ENCODE measurements around the gene SH3RF3.
A peak's percentile ranks its signal among the peaks of the same experiment; 100 is the strongest.

Gene SH3RF3

DNA sequence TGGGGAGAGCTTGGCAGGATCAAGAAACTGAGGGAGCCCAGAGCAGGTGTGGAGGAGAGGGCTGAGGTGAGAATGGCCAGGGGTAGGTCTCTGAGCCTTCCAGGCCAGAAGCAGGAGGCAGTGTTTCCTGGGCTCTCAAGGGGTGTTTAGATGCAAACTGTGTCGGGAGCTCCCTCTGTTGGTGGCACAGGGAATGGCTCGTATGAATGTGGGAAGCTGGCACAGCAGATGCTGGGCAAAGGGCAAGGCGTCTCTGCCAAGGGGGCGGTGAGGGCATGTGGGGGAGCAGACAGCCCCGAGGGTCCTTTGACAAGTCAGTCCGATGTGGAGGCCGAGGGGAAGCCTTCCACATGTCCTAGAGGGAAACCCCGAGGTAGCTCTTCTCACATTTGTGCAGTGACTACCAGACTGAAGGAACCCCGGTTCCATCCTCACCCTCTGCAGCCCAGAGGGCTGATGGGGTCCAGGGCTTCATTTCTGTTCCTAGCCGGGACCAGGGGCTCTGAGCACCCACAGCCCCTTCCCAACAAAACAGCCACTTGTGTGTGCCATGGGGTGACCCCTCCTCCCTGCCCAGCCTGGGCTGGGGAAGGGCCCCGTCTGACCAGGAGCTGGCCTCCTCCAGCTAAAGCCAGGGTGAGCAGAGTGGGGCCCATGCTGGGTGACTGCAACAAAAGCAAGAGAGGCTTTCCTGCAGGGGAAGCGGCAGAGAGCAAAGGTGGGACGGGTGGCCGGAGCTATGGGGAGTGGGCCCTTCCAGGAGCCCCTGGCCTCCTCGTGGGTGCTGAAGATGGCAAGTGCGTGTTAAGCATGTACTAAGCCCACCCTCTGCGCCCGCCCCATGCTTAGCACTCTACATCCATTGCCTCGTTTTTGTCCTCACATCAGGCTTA lies 381.4 kb downstream of the SH3RF3 start:
- peak; percentile 75 for DNase-seq

DNA sequence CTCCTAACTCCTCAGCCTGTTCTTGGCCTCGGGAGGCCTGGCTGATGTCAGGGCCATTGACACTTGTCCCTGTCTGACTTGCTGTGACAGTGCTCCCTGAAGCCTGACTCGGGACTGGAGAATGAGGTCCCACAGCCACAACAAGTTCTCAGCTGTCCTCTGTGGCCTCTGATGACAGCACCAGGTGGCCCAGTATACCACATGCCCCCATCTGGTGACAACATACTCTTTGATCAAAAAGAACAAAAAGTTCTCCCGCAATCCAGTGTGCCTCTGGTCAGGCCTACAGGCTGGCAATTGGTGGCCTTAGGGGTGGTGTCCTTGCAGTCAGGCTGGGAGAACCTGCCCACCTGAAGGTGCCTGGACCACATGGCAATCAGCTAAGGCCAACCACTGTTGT lies 382.2 kb downstream of the SH3RF3 start:
- DNase-seq, result no peak

DNA sequence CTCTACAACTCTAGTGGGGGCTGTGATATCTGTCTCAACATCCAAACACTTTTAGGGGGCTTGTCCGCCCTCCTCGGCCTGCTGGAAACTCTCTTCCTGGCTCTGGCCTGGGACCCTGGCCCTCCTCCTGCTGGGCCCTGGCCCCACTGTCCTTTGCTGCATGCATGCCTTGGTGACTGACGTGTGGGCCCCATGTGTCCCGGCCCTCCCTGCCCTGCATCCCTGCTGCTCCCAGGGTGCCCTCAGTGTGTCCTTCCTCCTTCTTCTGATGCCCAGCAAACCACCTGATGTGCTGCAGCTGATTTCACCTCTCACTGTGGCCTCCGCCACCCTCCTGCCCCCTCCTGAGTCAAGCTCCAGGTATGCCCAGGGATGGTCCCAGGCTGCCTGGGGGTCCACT lies 383.1 kb downstream of the SH3RF3 start:
- no peak for DNase-seq

DNA sequence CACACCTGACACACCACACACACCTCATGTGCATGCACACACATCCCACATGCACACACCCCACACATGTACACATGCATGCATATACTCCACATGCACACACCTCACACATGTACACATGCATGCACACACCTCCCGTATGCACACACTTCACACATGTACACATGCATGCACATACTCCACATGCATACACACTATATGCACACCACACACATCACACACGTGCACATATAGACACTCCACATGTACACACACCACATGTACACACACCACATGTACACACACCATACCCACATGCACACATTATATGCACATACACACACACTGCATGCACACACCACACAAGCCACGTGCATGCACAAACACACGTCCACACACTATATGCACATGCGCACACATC lies 384.2 kb downstream of the SH3RF3 start:
- DNase-seq, result no peak

DNA sequence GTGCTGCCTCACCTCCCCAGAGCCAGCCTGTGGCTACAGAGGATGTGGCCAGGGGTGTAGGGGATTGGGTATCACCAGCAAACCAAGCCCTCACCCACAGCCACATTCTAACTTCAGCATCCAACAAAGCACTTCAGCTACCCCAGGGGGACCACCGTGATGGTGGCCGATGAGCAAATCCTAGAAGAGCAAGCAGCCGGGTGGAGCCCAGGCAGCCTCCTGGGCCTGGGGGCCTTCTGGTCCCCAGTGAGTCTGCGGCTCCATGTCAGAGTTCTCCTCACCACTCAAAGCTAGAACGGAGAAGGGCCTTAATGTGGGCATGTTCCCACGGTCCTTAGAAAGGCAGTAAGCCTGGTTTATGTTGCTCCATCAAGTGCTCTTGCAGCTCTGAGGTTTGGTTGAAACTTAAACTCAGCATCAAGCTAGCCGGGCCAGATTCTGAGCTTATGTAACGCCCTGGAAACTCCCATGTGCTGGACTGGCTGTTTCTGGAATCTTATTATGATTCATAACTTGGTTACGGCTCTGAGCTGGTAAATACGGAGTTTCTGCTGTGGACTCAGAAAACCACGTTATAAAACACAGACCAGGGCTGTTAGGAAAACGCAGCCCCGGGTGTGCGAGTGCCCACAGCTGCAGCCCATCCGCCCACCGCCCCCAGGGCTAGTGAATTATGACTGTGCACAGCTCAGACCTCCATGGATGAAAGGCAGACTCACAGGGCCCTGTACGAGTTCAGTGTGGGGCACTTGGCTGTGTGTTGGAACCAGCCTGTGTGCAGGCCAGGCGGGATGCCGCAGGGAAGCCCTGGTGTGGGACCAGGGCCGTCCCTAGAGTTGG lies 385.0 kb downstream of the SH3RF3 start:
- peak; percentile 86 for DNase-seq

DNA sequence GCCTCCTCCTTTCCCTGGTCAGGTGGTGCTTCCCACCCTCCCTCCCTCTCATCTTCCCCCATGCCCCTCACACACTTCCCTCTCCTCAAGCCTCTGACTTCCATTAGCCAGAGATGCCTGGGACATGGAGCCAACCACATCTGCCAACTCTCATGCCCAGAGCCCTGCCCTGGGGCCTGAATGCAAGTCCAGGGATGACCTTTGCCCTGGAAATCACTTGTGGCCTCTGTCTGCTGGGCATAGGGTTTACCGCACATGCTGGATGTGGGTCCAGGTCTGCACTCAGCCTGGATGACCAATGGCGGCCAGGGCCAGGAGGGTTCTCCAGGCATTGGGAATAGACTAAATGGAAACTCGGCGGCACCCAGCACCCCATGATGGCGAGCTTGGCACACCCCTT lies 385.9 kb downstream of the SH3RF3 start:
- no peak for DNase-seq

DNA sequence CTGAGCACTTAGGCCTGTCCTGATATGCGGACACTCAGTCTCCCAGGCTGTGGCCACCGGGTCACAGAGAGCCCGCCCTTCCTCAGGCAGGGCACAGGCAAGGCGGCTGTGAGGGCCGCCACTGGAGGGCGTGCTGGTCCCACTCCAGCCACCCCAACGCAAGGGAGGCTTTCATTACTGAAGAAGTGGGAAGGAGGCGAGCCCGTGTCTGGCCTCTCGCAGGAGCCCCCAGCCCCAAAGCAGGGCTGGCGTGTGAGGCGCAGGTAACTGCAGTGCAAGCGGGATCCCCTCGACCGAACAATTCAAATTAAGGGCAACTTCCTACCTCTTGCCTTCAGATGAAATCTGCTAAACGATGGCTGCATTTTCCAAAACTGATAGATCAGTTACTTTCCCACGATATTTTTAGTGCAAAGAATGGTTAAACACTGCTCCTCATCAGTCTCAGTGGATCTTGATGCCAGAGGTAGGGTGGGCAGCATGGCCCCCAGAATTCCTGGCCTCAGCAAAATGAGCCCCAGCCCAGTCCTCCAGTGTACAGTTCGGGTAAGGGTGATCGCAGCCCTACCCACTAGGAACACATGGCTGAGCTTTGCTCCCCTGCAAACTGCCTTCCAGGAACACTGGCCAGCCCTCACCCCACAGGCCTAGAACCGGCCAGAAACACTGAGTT lies 387.6 kb downstream of the SH3RF3 start:
- DNase-seq, result peak; percentile 36

DNA sequence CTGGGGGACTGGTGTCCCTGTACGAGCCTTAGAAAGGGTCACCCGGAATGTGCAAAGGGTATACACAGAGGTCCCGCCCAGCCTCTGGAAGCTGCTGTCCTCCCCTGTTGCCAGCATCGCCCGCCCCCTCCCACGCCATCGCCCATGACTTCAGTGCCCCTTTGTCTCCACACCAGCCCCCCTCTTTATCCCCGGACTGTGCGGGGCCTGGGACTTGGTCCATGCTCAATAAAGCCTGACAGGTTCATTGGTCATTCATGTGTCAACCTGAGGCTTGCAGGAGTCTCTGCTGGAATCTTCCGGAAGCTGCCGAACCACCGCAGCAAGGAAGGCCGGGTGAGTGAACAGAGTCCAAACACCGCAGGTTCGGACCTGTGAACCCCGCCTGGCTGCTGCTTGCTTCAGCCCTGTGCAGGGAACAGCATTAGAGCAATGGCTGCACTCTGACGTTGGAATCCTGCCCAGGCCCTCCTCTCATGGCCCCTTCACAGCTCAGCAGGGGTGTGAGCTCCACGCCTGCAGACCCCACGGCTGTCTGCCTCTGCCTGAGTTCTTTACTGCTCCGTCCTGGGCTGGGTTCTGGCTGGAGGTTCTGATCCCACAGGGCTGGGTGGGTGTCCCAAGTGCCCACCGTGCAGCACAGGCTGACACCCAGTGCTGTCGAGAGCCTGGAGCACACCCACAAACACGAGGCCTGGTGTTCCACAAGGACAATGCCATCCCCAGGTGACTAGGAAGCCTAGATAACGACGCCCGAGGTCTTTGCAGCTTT lies 388.3 kb downstream of the SH3RF3 start:
- DNase-seq, result no peak

DNA sequence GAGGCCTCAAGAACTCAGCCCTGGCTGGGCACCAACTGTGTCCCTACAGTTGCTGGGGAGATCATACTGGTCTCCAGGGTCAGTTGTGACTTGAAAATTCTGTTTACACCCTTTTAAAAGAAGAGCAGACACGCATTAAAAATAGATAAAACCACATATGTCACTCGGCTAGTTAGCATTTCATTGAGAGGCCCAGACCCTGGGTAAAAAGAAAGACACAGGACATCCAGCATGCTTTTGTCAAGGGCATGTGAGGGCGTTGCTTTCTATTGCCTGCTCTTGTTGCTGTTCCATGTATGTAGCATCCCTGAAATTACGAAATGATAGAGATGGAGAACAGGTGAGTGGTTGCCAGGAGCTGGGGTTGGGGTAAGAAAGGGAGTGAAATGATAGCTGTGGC lies 390.5 kb downstream of the SH3RF3 start:
- DNase-seq, result no peak

DNA sequence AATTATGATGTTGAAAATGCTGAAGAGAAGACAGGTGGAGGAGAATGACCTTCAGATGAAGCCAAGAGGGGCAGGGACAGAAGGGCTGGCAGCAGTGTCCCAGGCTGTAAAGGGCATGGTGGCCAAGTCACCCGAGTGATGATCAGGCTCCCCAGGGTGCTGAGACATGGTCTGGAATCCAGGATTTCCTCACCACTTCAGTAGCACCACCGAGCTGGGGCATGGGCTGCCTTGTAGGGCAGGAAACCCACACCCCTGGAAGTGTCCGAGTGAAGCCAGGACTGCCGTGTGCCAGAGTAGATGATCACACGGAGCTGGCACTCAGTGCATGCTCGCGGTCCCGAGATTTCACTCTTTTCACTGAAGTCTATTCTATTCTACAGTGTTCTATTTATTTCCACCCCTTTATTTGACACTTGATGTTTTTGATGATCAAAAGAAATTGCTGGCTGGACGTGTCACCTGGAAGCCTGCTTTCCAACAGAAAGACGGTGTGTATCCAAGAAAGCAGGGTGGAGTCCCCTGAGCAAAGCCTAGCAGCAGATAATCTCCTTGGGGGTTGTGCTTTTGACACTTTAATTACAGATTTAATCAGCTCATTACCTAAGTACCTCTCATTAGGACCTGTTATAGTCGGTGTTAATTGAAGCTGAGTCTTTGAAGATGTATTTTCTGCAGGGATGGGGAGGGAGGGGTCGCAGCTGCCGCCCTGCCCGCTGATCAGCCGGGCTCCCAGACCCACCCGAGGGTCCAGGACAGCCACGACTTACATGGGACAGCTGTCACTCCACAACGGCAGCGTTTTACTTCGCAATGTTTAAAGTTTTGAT lies 392.4 kb downstream of the SH3RF3 start:
- DNase-seq, result no peak

DNA sequence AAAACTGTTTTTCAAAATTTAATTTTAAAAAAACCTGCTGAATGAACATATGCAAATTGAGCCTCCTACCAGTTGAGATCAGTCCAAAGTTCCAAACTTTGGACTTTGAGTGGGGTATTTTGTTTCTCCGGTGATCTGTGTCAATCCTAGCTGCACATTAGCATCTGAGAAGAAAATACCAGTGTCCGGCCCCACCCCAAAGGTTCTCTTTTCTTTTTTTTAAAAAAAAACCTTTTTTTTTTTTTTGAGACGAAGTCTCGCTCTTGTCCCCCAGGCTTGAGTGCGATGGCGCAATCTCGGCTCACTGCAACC lies 393.0 kb downstream of the SH3RF3 start:
- DNase-seq, result no peak

DNA sequence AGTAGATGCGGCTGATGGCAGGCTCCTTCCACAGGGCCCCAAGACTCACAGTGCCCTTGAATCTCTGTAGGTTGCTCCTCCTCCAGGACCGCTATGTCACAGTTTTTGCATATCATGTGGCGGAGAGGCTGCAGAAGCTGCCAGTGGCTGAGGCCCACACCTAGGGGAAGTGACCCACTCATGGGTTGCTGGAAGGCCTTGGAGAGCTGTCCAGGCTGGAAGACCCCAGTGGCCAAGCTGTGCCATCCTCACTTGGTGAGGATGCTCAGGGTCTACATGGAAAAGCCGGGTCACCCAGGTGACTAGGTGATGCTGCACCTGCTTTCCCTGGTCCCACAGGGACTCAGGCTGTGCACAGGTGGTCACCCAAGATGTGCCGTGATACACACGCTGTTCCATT lies 394.1 kb downstream of the SH3RF3 start:
- no peak for DNase-seq

DNA sequence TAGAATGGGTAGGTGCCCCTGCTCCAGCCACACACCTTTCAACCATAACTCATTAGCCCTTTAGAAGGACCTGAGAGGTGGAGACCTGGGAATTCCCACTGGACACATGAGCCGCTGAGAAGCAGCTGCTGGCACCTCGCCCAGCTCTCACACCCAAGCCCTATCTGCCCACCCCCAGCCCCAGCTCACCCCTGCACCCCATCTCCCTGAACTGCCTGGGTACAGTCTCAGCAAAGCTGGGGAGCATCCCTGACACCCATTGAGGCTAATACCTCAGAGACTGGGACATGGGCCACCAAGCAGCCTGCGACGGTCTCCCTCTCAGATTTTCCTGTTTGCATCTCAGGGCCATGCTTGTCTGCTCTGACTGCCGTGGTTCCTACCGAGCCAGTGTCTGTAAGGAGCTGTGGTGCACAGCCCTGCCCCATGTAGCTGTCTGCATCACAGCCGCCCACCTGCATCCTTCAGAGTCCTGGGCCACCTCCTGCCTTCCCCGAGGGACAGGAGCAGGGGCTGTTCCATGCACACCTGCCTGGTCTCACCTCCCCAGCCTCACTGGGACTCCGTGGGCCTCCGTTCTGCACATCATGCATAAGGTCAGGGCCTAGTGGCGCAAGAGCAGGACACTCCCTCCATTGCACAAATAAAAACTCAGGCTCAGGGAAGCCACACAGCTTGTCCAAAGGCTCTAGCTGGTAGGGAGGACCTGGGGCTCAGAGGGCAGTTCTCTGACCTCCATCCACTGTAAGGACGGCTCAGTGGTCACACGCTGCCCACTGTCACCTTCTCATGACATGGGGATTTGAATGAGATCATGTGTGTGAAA lies 394.7 kb downstream of the SH3RF3 start:
- no peak for DNase-seq

DNA sequence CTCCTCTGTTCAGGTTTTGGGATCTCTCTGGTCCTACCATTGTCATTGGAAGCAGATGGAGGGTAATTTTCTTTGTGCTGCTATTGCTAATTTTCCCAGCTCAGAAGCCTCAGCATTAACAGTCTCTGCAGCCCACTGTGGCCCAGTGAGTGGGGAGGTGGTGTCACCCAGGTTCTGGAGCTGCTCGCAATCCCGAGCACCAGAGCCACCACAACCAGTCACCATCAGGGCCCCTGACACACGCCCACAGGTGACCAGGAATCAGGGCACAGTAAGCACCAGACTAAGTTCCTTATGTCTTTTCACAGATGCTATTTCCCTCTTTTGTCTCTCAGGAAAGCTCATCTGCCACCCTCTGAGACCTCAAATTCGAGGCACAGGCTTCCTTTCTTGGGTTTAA lies 396.8 kb downstream of the SH3RF3 start:
- DNase-seq, result no peak

DNA sequence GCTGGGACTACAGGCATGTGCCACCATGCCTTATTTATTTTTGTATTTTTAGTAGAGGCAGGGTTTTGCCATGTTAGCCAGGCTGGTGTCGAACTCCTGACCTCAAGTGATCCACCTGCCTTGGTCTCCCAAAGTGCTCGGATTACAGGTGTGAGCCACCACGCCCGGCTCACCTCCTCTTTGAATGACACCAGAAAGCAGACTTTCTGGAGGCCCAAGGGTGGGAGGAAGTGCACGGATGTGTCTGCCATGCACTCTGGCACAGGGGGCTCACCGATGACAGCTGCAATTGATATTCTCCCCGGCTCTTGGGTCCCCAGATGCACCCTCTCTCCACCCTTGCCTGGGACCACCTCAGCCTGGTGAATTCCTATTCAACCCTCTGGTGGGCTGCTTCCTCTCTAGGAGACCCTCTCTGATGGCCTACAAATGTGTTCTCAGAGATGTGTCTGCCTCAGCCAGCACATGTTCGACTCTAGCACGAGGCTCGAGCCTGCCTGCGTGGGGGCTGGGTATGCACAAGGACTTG lies 397.5 kb downstream of the SH3RF3 start:
- DNase-seq, result no peak

DNA sequence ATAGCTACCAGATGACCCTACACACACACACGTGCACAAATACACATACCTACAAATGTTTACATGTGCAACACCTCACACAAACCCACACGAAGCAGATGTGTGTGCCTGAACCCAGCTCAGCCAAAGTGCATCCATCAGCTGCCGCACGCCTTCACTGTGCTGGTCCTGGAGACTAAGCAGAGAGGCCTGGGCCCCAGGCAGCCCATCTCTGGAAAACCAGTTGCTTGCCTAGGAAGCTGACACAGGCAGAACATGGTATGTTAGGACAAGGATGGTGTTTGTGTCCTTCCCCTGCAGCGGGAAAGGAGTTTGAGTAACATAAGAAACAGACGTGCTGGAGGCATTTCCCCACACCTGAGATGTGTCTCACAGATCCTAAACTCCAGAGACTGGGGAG lies 398.1 kb downstream of the SH3RF3 start:
- no peak for DNase-seq

DNA sequence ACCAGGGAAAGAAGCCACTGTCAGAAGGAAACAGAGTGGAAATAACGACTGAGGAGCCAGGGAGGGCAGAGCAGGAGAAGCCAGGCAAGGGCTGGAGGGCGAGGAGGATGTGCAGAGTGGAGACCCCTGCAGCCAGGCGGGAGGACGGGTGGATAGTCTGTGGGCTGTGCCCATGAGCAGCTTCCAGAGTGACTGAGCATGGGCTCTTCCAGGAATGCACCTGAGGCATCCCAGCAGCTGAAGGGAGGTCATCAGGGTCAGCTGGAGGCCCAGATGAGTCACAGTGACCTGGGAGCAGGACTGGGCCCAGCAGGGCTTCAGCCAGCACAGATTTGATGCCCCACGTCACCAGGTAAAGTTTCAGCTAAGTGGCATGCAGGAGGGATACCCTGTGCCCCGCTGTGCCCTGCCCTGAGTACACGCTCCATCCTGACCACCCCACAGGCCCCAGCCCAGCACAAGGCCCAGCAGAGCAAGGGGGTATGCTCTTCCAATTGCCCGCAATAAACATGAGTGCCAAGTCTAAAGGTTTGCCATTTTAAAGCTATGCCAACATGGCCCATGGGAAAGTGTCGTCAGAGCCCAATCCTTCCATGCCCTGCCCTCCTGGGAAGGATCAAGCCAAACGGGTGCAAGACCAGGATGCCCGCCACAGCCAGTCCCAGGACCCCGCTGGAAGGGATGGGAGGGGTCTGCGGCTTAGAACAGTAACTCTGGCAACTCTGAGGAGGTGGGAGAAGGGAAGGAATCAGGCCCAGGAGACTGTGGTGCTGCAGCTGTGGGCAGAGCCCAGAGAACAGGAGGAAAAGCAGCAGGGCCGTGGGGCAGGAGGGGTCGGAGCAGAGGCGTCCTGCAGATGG lies 399.1 kb downstream of the SH3RF3 start:
- DNase-seq, result no peak

DNA sequence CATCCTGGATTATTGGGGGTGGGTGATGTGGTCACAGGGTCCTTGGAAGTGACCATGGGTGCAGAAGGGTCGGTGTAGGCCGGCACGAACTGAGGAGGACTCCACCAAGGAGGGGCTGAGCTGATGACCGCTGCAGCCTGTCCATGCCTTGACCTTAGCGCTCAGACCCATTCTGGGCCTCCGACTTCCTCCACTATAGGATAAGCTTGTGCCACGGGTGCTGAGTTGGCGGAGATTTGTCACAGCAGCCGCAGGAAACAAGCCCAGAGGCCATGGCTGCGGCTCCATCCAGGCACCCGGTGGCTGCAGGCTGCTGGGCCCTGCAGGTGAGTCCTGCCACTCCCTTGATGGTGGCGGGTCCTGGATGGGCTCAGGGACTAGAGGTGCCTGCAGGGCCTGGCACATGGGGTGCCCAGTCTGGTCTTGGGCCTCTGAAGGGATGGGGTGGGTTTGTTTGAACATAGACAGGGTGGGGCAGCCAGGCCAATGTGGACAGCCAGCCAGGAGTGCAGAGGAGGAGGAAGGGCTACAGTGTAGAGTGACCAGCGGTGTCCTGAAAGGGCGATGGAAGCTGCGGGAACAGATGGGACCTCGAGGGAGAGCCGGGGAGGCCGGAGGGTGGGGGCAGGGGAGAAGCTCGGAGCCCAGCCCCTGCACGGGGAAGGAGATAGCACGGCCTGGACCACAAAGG lies 400.0 kb downstream of the SH3RF3 start:
- no peak for DNase-seq
